HG03139 (cell line): ENCODE measurements around the gene CEP95.
"Not testable (repeated sequence)": the region's sequence is repeated elsewhere in the genome, so short reads cannot be mapped to it uniquely, and the experiment has no call there.

Experiments
- ATAC-seq: cut with Tn5 transposase; IDR thresholded peaks from one replicate; pipeline ENCODE4 v1.9.1; 2021; ENCODE audit not compliant: unreplicated experiment

CEP95 gene

GRCh38 chr17:64506576-64507412 lies at the start of gene CEP95:
TSS of gene CEP95 (plus strand) at chr17:64506977. CDS start at chr17:64507098, 121 bp downstream.
- ATAC-seq = peak; percentile 57

- ATAC-seq = no peak
These were observed 49.6 kb upstream of the CEP95 start for GRCh38 chr17:64457156-64457555.

GRCh38 chr17:64458756-64459155 lies 48.0 kb upstream of the CEP95 start:
- ATAC-seq = no peak

GRCh38 chr17:64459284-64459747 lies 47.5 kb upstream of the CEP95 start:
- no peak for ATAC-seq

DNA sequence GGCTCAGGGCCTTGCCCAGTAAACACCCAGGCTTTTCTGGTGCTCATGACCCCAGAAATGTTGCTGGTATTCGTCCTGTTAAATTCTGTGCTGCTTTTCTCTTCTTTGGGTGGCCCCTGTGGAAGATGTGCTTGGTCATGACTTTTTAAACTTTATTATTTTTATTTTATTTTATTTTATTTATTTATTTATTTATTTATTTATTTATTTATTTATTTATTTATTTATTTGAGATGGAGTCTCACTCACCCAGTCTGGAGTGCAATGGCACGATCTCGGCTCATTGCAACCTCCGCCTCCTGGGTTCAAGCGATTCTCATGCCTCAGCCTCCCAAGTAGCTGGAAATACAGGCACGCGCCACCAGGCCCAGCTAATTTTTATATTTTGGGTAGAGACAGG lies 47.0 kb upstream of the CEP95 start:
- not testable (repeated sequence) for ATAC-seq

DNA sequence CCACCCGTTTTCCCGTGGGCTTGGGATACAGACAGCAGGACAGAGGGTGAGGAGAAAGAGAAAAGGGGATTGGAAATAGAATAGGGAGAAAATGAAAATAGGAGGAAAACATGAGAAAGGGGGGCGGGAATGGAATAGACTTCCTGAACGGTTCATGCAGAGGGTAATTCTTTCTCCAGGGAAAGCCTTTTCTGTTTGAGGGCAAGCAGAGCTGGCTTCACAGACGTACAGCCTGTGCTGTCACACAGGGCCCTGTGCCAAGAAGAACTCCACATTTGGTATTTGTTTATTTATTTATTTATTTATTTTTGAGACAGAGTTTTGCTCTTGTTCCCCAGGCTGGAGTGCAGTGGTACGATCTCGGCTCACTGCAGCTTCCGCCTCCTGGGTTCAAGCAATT lies 45.8 kb upstream of the CEP95 start:
- ATAC-seq = no peak

DNA sequence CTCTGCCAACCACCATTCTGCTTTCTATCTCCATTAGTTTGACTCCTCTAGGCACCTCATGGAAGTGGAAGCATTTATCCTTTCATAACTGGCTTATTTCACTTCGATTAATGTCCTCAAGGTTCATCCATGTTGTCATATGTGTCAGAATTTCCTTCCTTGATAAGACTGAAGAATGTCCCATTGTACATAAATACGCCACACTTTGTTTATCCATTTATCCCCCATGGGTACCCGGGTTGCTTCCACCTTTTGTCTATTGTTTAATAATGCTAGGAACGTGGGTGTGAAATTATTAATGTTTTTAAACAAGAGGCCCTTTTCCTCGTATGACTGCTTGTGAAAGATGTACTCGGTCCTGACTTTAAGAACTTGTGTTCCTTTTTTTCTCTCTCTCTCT lies 45.0 kb upstream of the CEP95 start:
- no peak for ATAC-seq

- no peak for ATAC-seq
These were observed 40.6 kb upstream of the CEP95 start for GRCh38 chr17:64466019-64466735.

DNA sequence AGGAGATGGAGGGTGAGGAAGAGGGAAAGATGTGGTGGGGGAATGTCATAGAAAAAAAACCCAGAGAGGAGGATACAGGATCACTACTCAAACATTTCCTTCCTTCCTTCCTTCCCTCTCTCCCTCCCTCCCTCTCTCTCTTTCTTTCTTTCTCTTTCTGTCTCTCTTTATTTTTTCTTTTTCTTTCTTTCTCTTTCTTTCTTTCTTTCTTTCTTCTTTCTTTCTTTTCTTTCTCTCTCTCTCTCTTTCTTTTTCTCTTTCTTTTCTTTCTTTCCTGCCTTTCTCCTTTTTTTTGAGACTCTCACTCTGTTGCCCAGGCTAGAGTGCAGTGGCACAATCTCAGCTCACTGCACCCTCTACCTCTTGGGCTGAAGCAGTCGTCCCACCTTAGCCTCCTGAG lies 39.9 kb upstream of the CEP95 start:
- not testable (repeated sequence) for ATAC-seq

DNA sequence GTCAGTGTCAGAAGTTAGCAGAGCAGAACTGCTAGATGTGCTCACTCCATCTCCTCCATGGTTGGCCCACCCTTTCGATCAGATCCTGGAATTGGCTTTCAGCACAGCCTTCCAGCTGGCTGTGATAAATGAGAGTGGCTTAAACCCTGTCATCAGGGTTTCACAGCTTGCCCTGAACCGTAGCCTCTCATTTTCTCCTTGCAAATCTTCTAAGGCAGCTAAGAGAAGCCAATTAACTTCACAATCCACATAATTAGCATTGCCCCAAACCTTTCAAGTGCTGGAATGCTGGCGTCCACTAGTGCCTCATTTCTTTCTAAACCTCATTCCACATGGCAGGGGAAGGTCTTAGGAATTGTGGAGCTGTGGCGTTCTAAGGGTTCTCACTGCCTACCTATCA lies 36.2 kb upstream of the CEP95 start:
- ATAC-seq = no peak

DNA sequence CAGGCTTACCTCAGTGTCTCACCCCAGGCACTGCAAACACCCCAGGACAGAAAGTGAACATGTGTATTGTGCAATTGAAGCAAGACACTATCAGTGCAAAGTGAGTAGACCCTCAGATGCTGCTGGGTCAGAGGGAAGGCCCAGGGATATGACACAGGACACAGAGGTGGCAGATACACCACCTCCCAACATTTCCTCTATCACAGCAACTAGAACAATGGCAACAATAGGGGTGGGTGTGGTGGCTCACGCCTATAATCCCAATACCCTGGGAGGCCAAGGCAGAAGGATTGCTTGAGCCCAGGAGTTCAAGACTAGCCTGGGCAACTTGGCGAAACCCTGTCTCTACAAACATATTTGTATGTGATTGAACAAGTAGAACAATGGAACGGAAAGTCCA lies 35.3 kb upstream of the CEP95 start:
- no peak for ATAC-seq

DNA sequence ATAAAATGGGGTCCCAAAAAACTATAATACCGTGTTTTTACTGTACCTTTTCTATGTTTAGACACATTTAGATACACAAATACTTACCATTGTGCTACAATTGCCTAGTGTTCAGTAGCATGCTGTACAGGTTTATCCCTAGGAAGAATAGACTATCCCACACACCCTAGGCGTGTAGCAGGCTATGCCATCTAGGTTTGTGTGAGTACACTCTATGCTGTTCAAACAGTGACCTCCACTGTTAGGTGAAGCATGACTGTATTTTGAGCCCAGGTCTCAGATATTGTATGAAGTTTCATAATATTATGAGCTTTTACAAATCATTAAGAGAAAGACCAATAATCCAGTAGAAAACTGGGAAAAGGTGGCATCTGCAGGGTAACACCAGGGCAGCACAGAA lies 34.2 kb upstream of the CEP95 start:
- no peak for ATAC-seq

GRCh38 chr17:64477849-64478248 lies 28.9 kb upstream of the CEP95 start:
- no peak for ATAC-seq

- ATAC-seq = no peak
These were observed 25.8 kb upstream of the CEP95 start for GRCh38 chr17:64480951-64481350.

GRCh38 chr17:64484380-64484779 lies 22.4 kb upstream of the CEP95 start:
- ATAC-seq = no peak

- ATAC-seq = no peak
These were observed 18.5 kb upstream of the CEP95 start for GRCh38 chr17:64488301-64488700.

DNA sequence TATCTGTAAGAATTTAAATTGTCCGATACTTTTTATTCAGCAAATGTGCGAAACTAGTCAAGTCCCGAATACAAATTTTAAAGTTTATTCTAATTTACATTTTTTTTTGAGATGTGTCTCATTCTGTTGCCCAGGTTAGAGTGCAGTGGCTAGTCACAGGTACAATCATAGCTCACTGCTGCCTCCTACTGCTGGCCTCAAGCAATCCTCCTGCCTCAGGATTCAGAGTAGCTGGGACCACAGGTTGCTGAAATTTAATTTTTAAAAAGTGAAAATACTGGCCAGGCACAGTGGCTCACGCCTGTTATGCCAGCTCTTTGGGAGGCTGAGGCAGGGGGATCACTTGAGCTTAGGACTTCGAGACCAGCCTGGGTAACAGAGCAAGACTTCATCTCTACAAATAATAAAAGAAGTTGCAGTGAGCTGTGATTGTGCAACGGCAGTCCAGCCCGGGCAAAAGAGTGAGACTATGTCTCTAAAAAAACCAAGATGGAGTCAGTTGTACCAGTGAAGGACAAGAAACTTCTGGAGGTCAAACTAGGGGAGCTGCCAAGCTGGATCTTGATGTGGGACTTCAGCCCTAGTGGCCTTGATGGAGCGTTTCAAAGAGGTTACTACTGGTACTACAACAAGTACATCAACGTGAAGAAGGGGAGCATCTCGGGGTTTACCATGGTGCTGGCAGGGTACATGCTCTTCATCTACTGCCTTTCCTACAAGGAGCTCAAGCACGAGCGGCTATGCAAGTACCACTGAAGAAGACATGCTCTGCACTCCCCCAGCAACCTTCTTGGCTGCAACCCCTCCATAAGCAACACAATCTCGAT lies 15.5 kb upstream of the CEP95 start:
- ATAC-seq = no peak

DNA sequence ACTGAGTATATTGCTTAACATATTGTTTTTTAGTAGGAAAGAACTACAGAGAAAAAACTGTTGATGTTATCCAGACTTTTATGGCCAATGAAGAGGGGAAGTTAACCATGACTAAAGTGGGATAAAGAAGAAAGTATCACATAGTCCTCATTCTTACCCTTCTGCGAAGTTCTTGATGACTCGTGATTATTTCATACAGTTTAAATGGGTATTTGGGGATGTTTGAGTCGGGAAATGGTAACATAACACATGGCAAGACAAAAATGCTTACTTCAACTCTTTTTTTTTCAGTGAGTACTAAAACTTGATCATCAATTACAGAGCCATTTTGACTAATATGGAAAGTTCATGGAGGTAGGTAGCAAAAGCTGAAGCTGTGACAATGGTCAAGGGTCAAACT lies 14.8 kb upstream of the CEP95 start:
- no peak for ATAC-seq

DNA sequence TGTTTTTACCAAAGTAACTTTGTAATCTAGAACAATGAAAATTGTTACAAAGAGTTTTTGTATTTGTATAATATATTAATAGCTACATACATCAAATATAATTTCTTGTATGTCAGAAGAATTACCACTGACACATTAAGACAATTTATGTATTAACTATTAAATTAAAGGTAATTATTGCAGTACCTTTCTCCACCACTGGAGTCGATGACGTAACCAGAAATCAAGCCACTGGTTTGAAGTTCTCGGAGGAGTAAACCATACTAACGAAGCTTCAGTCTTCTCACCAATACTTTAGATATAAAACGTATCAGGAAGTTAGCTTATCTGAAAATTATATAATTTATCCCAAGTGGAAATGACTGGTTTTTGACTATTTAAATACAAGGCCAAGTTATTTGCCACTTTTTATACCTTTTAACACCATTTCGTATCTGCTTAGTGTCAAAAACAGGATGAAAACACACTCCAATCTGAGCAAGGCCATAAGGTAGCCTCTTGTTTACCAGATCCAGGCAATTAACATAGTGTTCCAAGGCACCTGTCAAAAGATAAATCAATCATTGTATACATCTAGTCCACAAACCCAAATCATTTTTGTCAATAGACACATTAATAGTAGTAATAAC lies 14.2 kb upstream of the CEP95 start:
- no peak for ATAC-seq

GRCh38 chr17:64494121-64494520 lies 12.7 kb upstream of the CEP95 start:
- ATAC-seq = no peak

- ATAC-seq = not testable (repeated sequence)
These were observed 11.5 kb upstream of the CEP95 start for GRCh38 chr17:64495300-64495699.
